ENCODE measurements around the gene ZNF17.

DNA sequence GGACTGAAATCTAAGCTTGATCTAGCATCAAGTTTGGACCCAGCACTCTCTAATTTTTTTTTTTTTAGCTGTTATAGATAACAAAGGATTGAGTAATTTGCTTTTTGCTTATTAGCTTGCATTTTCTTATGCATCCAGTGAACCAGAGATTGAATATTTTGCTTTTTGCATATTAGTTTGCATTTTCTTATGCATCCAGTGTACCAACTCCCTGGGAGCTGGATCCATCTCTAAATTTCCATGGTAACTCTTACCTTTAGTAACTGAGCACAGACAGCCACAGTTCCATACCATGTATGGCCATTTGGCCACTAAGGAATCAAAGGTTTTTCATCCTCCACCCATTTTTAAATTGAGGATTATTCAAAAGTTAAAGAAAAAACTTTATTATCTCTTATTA, 30.0 kb upstream of the ZNF17 start:
- TF ChIP-seq POLR2A (IDR thresholded peaks at IDR 0.05), result no peak
- TF ChIP-seq, protein P1, sequence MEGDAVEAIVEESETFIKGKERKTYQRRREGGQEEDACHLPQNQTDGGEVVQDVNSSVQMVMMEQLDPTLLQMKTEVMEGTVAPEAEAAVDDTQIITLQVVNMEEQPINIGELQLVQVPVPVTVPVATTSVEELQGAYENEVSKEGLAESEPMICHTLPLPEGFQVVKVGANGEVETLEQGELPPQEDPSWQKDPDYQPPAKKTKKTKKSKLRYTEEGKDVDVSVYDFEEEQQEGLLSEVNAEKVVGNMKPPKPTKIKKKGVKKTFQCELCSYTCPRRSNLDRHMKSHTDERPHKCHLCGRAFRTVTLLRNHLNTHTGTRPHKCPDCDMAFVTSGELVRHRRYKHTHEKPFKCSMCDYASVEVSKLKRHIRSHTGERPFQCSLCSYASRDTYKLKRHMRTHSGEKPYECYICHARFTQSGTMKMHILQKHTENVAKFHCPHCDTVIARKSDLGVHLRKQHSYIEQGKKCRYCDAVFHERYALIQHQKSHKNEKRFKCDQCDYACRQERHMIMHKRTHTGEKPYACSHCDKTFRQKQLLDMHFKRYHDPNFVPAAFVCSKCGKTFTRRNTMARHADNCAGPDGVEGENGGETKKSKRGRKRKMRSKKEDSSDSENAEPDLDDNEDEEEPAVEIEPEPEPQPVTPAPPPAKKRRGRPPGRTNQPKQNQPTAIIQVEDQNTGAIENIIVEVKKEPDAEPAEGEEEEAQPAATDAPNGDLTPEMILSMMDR (IDR thresholded peaks at IDR 0.05), result no peak
- no peak for TF ChIP-seq POLR2AphosphoS5 (IDR thresholded peaks at IDR 0.05)
